ENCODE results near the gene PYGL.

GRCh38 chr14:50943261-50943942, 881 bp downstream of the PYGL start:
- TF ChIP-seq, protein P1, sequence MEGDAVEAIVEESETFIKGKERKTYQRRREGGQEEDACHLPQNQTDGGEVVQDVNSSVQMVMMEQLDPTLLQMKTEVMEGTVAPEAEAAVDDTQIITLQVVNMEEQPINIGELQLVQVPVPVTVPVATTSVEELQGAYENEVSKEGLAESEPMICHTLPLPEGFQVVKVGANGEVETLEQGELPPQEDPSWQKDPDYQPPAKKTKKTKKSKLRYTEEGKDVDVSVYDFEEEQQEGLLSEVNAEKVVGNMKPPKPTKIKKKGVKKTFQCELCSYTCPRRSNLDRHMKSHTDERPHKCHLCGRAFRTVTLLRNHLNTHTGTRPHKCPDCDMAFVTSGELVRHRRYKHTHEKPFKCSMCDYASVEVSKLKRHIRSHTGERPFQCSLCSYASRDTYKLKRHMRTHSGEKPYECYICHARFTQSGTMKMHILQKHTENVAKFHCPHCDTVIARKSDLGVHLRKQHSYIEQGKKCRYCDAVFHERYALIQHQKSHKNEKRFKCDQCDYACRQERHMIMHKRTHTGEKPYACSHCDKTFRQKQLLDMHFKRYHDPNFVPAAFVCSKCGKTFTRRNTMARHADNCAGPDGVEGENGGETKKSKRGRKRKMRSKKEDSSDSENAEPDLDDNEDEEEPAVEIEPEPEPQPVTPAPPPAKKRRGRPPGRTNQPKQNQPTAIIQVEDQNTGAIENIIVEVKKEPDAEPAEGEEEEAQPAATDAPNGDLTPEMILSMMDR (IDR thresholded peaks at IDR 0.05): no peak
- TF ChIP-seq POLR2A (IDR thresholded peaks at IDR 0.05): peak in 1 of 2 donors; percentile 17
- TF ChIP-seq POLR2AphosphoS5 (IDR thresholded peaks at IDR 0.05): peak; percentile 8

Data from gastroesophageal sphincter (tissue), 3 donors.